D721Med (cell line): ENCODE results near the gene CASP9.
"Not testable (repeated sequence)": the region's sequence is repeated elsewhere in the genome, so short reads cannot be mapped to it uniquely, and the experiment has no call there.

Experiments
- DNase-seq: peaks from one replicate; pipeline ENCODE4 v3.0.0; 2011; ENCODE audit warnings: low spot score; ENCODE audit not compliant: insufficient read length
- FAIRE-seq: peaks from 2 replicates; lab custom pipeline; 2011; peaks lifted over from hg19 to GRCh38; lab: Jason Lieb, UNC
- CTCF ChIP-seq: IDR thresholded peaks from 2 replicates; pipeline ENCODE4 v1.5.1; 2012; ENCODE audit warnings: mild to moderate bottlenecking, control low read depth; ENCODE audit not compliant: insufficient read depth; ENCODE audit errors: missing control alignments

The CASP9 gene

GRCh38 chr1:15460708-15461095, 63.3 kb downstream of the CASP9 start:
- FAIRE-seq (no peak), DNase-seq (no peak)
- no peak for TF ChIP-seq CTCF

- no peak for DNase-seq
- no peak for FAIRE-seq
- no peak for TF ChIP-seq CTCF
These were observed 64.0 kb downstream of the CASP9 start for GRCh38 chr1:15459771-15460707.

DNA sequence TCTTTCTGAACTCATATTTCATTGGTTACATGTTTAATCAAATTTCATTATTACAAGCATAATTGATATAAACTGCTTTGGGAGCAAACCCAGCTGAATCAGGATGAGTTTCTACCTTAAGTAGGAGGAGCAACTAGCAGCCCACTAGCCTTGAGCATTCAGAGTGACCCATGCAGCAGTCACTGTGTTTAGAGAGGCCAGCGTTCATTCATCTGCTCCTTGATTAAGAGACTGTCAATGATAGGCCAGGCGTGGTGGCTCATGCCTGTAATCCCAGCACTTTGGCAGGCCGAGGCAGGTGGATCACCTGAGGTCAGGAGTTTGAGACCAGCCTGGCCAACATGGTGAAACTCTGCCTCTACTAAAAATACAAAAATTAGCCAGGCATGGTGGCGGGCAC, 65.6 kb downstream of the CASP9 start:
- not testable (repeated sequence) for FAIRE-seq

DNA sequence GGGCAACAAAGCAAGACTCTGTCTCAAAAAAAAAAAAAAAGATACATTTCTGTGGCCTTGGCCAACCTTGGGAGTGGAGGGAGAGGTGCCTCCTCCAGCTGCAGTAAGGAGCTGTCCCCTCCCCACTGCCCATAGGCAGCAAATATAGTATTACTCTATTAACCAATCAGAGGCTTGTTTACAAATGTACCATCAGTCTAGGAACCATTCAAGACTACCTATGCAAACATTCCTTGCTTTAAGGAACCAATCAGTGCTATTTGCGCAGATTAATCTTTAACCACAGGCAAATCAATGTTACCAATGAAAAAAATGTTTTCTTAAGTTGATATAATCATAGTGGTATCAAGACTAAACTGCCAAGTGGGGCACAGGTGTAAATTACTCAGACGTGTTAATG, 66.4 kb downstream of the CASP9 start:
- no peak for FAIRE-seq
- no peak for TF ChIP-seq CTCF
- DNase-seq = no peak

More for the DNA sequence above, 65.6 kb downstream of the CASP9 start:
- not testable (repeated sequence) for DNase-seq

DNA sequence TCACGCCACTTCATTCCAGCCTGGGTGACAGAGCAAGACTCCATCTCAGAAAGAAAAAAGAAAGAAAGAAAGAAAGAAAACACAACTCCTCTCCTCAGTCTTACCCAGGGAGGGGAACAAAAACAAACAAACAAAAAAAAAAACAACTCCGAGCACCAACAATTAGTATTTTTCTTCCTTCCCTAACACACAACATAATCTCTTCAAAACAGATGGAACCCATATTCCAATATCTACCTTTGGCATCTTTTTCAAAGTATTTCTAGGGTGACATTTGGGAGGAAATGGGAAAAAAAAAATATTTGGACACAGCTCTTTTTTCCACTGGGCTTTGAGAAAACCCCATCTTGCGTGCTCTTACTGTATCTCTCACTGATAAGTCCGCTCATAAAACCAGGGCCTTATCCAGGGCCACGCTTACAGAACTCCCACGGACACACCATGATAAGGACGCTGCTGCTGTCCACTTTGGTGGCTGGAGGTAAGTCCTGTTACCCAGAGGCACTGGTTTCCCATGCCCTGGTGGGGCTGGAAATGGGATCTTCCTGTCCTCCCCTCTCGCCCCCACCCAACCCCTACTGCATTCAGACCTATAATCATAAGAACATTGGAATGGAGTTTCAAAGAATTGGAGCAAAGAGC, 67.6 kb downstream of the CASP9 start, which contains the start of gene CELA2A:
TSS of gene CELA2A (plus strand) at position 420 of the 642 bp plus-strand sequence. CDS start at position 442, 22 bp downstream.
- no peak for FAIRE-seq
- DNase-seq = no peak
- TF ChIP-seq CTCF = no peak

DNA sequence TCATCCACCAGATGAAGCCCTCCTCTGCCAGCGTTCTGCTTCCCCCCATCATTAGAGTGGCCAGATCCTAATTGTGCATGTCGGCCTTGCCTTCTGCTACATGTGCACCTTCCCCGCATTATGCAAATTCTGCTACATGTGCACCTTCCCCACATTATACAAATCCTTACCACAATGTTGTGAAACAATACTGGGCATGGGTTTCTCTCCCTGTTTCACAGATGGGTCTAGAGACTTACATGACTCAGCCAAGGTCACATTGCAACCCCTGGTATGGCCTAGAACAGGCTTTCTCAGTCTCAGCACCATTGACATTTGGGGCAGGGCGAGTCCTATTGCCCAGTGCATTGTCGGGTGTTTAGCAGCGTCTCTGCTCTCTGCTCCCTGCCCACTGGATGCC, 68.5 kb downstream of the CASP9 start:
- TF ChIP-seq CTCF = no peak
- no peak for FAIRE-seq
- DNase-seq = no peak

GRCh38 chr1:15454256-15454655, 69.8 kb downstream of the CASP9 start:
- no peak for TF ChIP-seq CTCF
- FAIRE-seq (no peak), DNase-seq (no peak)
